ENCODE measurements around the gene MAN2B2.

MAN2B2 gene

DNA sequence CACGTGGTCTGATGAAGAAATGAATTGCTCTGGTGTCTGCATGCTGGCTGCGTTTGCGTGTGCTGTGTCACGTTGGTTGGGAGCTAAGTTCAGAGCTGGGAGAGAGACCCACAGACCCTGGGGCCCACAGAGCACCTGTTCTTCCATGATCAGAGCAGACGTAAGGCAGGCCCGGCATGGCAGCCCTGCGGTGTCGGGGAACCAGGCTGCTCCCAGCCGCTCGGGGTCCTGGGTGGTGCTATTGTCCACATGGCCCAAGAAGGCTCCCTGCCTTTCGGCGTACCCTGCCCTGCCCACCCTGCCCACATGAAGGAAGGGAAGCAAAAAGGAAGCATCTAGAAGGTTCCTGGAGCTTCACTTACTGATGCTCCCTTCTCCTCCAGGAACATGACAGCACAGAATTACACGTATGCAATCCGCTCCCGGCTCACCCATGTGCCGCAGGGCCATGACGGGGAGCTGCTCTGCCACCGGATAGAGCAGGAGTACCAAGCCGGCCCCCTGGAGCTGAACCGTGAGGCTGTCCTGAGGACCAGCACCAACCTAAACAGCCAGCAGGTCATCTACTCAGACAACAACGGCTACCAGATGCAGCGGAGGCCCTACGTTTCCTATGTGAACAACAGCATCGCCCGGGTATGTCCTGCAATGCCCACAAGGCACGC lies 34.6 kb downstream of the MAN2B2 start:
- no peak for ATAC-seq
- TF ChIP-seq ISL1 (CRISPR knock-in tag; IDR thresholded peaks at IDR 0.05) (no peak), CSDC2 (CRISPR knock-in tag; IDR thresholded peaks at IDR 0.05) (no peak), SNAI2 (CRISPR knock-in tag; IDR thresholded peaks at IDR 0.05) (no peak), ZNF70 (CRISPR knock-in tag; IDR thresholded peaks at IDR 0.05) (no peak)
- TF ChIP-seq, protein P1, sequence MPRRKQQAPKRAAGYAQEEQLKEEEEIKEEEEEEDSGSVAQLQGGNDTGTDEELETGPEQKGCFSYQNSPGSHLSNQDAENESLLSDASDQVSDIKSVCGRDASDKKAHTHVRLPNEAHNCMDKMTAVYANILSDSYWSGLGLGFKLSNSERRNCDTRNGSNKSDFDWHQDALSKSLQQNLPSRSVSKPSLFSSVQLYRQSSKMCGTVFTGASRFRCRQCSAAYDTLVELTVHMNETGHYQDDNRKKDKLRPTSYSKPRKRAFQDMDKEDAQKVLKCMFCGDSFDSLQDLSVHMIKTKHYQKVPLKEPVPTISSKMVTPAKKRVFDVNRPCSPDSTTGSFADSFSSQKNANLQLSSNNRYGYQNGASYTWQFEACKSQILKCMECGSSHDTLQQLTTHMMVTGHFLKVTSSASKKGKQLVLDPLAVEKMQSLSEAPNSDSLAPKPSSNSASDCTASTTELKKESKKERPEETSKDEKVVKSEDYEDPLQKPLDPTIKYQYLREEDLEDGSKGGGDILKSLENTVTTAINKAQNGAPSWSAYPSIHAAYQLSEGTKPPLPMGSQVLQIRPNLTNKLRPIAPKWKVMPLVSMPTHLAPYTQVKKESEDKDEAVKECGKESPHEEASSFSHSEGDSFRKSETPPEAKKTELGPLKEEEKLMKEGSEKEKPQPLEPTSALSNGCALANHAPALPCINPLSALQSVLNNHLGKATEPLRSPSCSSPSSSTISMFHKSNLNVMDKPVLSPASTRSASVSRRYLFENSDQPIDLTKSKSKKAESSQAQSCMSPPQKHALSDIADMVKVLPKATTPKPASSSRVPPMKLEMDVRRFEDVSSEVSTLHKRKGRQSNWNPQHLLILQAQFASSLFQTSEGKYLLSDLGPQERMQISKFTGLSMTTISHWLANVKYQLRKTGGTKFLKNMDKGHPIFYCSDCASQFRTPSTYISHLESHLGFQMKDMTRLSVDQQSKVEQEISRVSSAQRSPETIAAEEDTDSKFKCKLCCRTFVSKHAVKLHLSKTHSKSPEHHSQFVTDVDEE (CRISPR knock-in tag; IDR thresholded peaks at IDR 0.05), result no peak
- TF ChIP-seq, protein P2, sequence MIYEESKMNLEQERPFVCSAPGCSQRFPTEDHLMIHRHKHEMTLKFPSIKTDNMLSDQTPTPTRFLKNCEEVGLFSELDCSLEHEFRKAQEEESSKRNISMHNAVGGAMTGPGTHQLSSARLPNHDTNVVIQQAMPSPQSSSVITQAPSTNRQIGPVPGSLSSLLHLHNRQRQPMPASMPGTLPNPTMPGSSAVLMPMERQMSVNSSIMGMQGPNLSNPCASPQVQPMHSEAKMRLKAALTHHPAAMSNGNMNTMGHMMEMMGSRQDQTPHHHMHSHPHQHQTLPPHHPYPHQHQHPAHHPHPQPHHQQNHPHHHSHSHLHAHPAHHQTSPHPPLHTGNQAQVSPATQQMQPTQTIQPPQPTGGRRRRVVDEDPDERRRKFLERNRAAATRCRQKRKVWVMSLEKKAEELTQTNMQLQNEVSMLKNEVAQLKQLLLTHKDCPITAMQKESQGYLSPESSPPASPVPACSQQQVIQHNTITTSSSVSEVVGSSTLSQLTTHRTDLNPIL (CRISPR knock-in tag; IDR thresholded peaks at IDR 0.05; ENCODE audit: low read depth), result no peak

DNA sequence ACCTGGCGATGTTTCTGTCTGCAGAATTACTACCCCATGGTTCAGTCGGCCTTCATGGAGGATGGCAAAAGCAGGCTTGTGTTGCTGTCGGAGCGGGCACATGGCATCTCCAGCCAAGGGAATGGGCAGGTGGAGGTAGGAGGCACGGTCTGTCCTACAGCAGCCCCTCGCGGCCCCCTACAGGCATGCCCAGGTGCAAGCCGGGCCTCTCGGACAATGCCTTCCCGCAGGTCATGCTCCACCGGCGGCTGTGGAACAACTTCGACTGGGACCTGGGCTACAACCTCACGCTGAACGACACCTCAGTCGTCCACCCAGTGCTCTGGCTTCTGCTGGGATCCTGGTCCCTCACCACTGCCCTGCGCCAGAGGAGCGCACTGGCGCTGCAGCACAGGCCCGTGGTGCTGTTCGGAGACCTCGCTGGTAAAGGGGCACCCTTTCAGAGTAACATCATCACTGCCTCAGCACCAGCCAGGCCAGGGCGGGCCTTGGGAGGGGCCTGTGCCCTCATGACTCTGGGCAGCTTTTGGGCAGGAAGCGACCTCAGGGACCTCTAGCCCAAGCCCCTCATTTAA lies 36.0 kb downstream of the MAN2B2 start:
- no peak for ATAC-seq
- TF ChIP-seq SNAI2 (CRISPR knock-in tag; IDR thresholded peaks at IDR 0.05) (no peak), PPARA (CRISPR knock-in tag; IDR thresholded peaks at IDR 0.05; ENCODE audit: borderline replicate concordance) (no peak), GLIS3 (CRISPR knock-in tag; IDR thresholded peaks at IDR 0.05) (no peak), ZC3H10 (CRISPR knock-in tag; IDR thresholded peaks at IDR 0.05) (no peak)

DNA sequence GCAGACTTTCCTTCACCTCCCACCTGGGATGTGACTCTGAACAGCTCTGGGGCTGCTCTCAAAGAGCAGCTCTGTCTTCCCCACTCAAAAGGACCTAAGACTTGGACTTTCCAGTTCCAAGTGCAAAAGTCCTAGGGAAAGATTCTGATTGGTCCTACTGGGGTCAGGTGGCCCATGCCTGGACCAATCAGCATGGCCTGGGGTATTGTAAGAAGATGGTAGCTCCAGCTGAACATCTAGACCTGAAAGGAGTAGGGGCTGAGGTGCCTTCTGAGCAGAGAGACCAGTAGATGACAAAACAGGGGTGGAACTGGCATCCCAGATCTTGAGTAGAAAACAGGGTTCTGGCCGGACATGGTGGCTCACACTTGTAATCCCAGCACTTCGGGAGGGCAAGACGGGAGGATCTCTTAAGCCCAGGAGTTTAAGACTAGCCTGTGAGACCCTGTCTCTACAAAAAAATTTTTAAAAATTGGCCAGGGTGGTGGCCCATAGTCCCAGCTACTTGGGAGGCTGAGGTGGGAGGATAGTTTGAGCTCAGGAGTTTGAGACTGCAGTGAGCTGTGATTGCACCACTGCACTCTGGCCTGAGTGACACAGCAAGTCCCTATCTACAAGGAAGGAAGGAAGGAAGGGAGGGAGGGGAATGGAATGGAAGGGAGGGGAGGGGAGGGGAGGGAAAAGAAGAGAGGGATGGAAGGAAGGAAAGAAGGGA lies 38.1 kb downstream of the MAN2B2 start:
- no peak for ATAC-seq
- TF ChIP-seq SNAI2 (CRISPR knock-in tag; IDR thresholded peaks at IDR 0.05) (no peak), ESRRG (CRISPR knock-in tag; IDR thresholded peaks at IDR 0.05) (no peak), ZFP30 (CRISPR knock-in tag; IDR thresholded peaks at IDR 0.05) (no peak), PPARA (CRISPR knock-in tag; IDR thresholded peaks at IDR 0.05; ENCODE audit: borderline replicate concordance) (no peak), ZC3H10 (CRISPR knock-in tag; IDR thresholded peaks at IDR 0.05) (no peak), TOX (CRISPR knock-in tag; IDR thresholded peaks at IDR 0.05; ENCODE audit: borderline replicate concordance) (no peak), ZNF70 (CRISPR knock-in tag; IDR thresholded peaks at IDR 0.05) (no peak), CSDC2 (CRISPR knock-in tag; IDR thresholded peaks at IDR 0.05) (no peak), TCF4 (CRISPR knock-in tag; IDR thresholded peaks at IDR 0.05; ENCODE audit: borderline replicate concordance) (no peak), ARNTL (CRISPR knock-in tag; IDR thresholded peaks at IDR 0.05; ENCODE audit: borderline replicate concordance, low read depth) (no peak), GLIS3 (CRISPR knock-in tag; IDR thresholded peaks at IDR 0.05) (no peak), CSRNP3 (CRISPR knock-in tag; IDR thresholded peaks at IDR 0.05) (no peak), OSR1 (CRISPR knock-in tag; IDR thresholded peaks at IDR 0.05) (no peak), RARB (CRISPR knock-in tag; IDR thresholded peaks at IDR 0.05) (no peak), ISL1 (CRISPR knock-in tag; IDR thresholded peaks at IDR 0.05) (no peak), ZNF8 (CRISPR knock-in tag; IDR thresholded peaks at IDR 0.05) (no peak)
- TF ChIP-seq, protein P3, sequence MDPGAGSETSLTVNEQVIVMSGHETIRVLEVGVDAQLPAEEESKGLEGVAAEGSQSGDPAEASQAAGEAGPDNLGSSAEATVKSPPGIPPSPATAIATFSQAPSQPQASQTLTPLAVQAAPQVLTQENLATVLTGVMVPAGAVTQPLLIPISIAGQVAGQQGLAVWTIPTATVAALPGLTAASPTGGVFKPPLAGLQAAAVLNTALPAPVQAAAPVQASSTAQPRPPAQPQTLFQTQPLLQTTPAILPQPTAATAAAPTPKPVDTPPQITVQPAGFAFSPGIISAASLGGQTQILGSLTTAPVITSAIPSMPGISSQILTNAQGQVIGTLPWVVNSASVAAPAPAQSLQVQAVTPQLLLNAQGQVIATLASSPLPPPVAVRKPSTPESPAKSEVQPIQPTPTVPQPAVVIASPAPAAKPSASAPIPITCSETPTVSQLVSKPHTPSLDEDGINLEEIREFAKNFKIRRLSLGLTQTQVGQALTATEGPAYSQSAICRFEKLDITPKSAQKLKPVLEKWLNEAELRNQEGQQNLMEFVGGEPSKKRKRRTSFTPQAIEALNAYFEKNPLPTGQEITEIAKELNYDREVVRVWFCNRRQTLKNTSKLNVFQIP (CRISPR knock-in tag; IDR thresholded peaks at IDR 0.05; ENCODE audit: borderline replicate concordance, low read depth), result no peak
- TF ChIP-seq, protein P2 (CRISPR knock-in tag; IDR thresholded peaks at IDR 0.05; ENCODE audit: low read depth), result no peak
- TF ChIP-seq, protein P4, sequence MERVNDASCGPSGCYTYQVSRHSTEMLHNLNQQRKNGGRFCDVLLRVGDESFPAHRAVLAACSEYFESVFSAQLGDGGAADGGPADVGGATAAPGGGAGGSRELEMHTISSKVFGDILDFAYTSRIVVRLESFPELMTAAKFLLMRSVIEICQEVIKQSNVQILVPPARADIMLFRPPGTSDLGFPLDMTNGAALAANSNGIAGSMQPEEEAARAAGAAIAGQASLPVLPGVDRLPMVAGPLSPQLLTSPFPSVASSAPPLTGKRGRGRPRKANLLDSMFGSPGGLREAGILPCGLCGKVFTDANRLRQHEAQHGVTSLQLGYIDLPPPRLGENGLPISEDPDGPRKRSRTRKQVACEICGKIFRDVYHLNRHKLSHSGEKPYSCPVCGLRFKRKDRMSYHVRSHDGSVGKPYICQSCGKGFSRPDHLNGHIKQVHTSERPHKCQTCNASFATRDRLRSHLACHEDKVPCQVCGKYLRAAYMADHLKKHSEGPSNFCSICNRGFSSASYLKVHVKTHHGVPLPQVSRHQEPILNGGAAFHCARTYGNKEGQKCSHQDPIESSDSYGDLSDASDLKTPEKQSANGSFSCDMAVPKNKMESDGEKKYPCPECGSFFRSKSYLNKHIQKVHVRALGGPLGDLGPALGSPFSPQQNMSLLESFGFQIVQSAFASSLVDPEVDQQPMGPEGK (CRISPR knock-in tag; IDR thresholded peaks at IDR 0.05; ENCODE audit: borderline replicate concordance), result no peak

Data from SK-N-SH treated with all-trans-retinoic acid at 6 μM for 48 hours (cell line).